Suppressor macrophage treated with lipopolysaccharide for 4 hours (primary cell): ENCODE results near the gene CFAP410.

ENCODE experiments used
- DNase-seq: peaks from one replicate; pipeline ENCODE4 v3.0.0-alpha.2; 2020

Gene CFAP410

DNA sequence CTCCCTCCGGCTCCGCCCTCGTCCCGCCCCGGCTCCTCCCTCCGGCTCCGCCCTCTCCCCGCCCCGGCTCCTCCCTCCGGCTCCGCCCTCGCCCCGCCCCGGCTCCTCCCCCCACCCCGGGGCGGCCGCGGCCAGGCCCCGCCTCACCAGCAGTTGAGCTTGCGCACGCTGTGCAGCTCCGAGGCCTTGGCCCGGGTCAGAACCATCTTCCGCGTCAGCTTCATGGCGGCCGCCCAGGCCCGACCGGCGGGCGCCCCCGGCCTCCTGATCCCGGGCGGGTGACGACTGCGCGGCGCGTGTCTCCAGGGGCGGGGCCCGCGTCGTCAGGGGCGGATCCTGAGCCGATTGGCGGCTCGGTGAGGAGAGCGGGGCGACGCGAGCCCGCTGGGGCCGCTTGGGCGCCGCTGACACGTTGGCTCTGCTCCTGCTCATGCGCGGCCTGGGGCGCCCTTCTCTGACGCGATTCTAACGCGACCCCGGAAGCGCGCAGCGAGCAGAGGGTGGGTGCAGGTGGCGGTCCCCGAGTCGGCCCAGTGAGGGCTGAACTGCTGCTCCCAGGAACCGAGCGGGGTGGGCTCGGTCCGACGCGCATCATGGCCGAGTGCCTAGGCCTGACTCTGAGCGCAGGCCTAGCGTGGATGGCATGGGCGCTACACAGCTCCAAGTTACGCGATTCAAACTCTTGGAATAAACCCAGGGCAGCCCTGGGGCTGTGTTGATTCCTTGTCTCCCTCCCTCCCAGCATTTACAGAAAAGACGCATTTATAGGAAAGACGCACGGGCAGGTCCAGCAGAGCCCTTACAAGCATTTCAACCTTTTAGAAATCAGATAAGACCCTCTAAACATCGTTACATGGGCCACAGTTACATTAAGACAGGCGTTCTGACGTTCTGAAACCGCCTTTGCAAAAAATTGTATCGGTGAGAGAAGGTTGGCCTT is at the start of gene CFAP410:
CFAP410 (minus strand) TSS at position 420 of the 940 bp plus-strand sequence; CDS start at position 224, 196 bp downstream.
- DNase-seq = peak; percentile 98

DNA sequence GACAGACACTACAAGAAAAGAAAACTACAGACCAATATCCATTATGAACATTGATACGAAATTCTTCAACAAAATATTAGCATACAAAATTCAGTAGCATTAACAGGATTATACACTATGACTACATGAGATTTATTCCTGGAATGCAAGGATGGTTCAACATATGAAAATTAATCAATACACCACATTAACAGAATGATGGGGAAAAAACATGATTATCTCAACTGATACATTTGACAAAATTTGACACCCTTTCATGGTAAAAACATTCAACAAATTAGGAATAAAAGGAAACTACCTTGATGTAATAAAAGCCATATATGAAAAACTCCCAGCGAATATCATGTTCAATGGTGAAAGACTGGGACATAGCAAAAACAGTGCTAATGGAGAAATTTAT is 45.8 kb upstream of the CFAP410 start:
- DNase-seq = no peak

DNA sequence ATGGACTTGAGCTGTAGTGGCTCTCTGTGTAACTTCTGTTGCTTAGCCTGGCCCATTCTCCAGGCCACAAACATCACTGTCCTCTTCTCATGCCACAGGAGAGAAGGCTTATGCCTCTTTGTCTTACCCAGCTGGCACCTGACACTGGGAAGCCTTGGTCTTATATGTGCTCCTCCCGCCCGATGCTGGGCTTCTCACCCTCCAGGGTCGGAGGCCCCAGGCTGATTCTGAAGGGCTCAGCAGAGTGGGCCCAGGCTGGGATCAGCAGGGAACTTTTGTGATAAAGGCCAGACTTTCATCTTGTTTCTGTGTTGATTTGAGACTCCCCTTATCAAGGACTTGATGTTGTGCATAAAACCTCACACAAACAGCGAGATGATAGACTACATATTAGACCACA is 44.0 kb upstream of the CFAP410 start:
- DNase-seq = no peak

DNA sequence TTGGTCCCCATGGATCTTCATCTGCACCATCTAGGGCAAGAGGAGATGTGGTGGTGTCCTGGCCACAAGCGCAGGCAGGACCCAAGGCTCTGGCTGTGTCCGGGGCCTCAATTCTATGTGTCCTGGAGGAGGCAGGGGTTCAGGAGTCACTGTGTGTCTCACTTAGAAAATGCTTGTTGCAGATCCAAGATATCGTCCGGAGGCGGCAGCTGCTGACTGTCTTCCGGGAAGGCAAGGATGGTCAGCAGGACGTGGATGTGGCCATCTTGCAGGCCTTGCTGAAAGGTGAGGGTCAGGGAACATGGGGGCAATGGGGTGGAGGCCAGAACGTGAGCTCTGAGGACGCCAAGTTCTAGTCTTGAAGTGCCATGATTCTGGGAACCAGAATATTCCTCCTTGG is 43.3 kb upstream of the CFAP410 start:
- DNase-seq = no peak

DNA sequence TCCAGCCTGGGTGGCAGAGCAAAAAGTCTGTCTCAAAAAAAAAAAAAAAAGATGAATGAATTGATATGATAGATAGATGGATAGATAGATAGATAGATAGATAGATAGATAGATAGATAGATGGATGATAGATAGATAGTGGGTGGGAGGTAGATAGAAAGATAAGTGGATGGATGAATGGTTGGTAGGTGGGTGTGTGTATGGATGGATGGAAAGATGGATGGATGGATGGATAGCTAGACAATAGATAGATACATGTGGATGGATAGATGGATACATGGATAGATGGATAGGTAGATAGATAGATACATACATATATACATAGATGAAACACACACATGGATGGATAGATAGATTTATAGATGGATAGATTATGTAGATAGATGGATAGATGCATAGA is 42.7 kb upstream of the CFAP410 start:
- DNase-seq = no peak

DNA sequence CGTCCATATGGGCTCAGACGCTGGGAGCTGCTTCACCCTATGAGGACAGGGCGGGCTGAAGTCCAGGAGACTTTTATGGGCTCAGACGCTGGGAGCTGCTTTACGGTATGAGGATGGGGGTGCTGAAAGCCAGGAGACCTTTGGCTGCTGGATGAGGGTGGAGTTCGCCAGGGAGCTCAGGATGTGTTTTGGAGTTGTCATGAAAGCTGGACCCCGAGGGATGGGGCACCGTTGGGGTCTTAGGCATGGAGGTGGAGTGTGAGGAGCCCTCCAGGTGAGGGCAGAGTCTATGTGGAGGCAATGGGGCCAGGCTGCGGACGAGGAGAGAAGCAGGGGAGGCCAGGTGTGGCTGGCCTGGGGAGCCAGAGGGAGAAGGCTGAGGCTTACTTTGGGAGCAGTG is 41.7 kb upstream of the CFAP410 start:
- no peak for DNase-seq

DNA sequence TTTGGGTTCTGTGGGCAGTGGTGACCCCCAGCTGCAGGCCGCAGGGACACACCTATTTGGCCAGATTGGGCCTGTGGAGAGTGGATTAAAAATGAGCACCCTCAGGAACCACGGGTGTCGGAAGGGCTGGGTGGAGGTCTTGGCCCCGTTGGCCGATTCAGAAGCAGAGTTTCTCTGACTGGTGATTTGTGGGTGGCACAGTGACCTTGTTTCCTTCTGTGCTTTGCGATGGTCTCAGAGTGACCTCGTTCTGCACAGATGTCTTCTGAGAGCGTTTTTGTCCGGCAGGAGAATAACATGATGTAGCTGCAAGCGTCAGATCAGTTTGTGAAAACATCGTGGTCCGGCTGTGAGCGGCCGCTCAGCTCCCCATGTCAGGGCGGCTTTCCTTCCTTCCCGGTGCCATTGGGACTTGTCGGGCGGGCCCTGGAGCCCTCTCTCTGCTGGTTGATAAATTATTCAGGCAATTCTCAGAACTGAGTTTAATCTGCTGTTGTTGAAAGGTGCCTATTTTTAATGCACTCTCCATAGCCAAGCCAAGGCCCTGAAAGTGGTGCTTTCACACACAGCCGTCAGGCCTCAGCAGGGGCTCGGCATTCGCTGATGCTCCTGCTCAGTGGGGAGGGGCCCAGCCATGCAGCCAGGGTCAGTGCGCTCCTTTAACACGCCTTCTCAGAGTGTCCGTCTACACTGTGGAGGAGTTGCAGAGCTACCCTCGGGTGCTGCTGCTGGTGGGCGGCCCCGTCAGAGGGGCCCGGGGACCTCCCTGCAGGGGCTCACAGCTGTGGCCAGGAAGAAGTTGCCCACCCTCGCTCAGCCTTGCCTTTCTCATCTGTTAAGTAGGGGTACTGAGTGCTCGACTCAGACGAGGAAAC is 41.0 kb upstream of the CFAP410 start:
- DNase-seq = no peak

DNA sequence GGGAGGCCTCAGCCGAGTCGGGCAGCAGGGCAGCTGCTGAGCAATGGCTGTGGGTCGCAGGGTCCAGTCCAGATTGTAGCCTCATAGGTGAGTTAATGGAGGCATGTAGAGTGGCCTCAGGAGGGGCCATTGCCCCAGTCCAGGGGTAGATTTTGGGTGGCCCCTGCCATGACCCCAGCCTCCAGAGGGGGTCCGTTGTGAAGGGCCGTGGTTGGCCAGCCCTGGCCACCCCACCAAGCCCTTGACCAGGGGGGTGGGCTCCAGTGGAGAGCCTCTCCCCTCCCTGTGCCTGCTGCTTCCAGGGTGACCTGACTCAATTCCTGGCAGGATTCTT is 40.3 kb upstream of the CFAP410 start:
- DNase-seq = no peak

DNA sequence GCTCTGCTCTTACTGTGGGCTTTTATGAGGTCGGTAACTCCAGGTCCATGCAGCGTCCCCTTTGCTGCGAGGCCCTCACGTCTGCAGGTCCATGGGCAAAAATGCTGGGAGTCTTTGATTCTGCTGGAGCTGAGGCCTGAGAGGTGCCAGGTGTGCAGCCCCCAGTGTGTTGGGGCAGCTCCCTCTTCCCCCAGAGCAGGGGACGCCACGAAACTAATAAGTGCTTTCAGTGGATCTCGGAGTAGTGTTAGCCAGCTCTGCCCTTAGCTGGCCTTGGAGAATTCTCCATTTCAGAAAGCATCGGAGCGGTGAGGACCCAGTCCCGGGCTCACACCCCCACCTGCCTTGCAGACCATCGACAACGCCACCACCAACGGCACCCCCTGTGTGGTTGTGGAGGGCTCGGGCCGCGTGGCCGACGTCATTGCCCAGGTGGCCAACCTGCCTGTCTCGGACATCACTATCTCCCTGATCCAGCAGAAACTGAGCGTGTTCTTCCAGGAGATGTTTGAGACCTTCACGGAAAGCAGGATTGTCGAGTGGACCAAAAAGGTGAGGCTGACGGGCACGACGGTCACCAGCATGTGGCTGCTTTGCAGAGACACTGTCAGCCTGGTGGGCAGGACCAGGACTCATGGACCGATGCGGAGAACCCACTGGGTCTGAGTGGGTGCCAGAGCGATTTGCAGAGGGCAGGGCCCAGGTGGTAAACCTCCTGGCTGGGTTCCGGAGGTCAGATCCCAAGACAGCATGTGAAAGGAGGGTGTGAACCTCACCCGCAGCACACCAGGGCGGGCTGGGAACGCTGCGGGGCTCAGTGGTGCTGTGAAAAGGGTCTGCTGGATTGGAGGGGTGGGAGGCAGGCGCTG is 39.7 kb upstream of the CFAP410 start:
- DNase-seq = no peak

DNA sequence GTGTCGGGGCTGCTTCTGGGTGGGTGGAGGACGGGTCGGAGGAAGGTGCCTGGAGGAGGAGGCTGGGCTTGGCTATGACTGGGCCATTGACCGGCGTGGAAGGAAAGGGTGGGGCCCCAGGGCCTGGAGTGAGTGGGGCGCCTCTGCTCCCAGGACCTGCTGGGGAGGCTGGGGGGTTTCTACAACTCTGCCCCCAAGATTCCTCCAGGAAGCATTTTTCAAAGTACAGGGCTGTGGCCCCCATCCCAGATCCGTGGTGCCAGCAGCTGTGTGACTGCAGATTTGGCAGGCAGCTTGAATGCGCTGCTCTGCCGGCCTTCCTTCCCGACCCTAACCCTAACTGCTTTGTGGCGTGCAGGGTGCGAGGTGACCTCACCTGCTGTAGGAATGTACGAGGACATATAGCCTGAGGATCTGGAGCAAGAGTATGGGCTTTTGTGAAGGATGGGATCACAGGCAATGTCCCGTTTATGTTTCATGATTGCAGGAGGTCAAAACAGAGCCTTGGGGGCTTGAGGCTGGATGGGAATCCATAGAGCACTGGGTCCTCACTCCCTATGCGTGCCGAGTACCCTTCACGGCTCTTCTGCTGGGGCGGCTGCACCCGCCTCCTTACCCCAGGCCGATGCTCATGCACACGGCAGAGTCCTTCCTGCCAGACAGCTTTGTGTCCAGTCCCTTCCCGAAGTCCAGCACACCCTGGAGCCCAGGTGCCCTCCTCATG is 38.9 kb upstream of the CFAP410 start:
- DNase-seq = no peak

DNA sequence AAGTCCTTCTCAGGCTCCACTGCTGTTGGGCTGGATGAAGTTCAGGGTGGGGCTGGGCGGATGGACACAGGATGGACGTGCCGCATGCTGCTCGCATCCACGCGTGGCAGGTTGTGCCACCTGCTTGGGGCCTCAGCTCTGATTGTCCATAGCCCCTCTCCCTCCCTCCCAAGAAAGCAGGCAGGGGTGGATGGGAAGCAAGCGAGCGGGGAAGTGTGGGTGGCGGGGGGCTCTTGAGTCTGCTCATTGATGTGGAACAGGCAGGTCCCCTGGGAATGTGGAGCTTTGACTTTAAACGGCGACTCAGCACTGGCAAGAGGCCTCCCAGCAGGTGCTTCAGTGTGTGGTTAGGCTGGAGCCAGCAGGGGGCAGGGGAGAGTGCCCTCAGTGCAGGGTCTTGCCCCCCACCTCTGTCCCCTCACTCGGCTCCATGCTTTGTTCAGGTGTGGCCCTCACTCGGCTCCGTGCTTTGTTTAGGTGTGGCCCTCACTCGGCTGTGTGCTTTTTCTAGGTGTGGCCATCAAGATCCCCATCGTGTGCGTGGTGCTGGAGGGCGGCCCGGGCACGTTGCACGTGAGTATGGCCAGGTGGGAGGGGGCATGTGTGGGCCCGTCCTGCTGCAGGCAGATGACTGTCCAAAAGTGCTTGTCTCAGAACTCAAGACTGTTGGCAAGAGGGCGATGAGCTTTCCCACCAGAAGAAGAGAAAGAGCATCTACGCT is 38.2 kb upstream of the CFAP410 start:
- DNase-seq = no peak

DNA sequence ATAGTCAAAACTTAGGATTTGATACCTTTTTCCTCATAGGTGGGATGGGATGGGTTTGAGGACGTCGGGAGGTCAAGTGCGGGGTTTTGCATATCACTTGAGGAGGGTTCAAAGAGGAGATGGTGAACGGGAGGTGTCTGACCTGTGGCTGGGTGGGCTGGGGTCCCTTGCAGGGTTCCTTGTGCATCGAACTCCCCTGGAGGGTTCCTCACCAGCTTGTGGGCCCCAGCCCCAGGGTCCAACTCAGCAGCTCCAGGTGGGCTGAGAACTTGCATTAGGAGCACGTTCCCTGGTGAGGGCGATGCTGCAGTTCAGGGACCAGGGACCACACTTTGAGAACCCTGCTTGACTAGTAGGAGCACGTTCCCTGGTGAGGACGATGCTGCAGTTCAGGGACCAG is 37.4 kb upstream of the CFAP410 start:
- no peak for DNase-seq

DNA sequence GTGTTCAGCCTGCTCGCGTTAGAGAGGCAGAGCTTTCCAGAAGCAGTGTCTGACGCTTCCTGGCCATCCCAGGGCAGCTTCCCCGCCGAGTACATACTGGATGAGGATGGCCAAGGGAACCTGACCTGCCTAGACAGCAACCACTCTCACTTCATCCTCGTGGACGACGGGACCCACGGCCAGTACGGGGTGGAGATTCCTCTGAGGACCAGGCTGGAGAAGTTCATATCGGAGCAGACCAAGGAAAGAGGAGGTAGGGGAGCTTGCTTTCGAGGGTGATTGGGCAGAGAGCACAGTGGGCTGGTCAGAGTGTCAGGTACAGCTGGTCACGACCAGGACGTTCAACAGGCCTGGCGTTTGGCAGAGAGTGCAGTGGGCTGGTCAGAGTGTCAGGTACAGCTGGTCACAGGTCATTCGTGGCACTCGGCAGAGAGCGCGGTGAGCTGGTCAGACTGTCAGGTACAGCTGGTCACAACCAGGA is 36.6 kb upstream of the CFAP410 start:
- DNase-seq = no peak

DNA sequence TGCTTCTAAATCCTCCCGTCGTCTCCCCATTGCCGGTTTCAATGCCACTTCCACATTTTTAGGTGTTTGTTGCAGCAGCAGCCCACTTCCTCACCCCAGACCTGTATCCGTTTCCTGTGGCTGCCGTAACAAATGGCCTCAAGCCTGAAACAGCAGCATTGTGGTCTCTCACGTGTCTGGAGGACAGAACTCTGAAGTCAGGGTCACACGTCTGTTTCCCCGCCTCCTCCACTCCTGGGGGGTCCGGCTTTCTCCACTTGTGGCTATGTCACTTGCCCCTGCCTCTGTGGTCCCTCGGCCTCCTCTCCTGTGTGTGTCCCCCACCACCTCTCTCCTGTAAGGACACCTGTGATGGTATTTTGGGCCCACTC is 36.1 kb upstream of the CFAP410 start:
- DNase-seq = peak; percentile 58

DNA sequence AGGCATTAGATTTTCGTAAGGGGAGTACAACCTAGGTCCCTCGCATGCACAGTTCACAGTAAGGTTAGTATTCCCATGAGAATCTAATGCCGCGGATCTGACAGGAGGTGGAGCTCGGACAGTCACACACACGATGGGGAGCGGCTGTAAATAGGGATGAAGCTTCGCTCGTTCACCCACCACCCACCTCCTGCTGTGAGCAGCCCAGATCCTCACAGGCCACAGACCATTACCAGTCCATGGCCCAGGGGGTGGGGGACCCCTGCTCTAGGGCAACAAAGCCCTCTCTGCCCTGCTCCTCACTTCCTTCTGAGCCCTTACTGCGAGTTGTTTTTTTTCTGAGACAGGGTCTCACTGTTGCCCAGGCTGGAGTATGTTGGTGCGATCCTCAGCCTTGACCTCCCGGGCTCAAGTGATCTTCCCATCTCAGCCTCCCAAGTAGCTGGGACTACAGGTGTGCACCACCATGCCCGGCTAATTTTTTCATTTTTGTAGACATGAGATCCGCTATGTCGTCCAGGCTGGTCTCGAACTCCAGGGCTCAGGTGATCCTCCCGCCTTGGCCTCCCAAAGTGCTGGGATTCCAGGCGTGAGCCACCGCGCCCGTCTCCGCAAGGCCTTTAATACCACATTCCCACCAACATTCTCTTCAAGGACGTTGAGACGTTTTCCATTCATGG is 35.6 kb upstream of the CFAP410 start:
- DNase-seq = no peak

DNA sequence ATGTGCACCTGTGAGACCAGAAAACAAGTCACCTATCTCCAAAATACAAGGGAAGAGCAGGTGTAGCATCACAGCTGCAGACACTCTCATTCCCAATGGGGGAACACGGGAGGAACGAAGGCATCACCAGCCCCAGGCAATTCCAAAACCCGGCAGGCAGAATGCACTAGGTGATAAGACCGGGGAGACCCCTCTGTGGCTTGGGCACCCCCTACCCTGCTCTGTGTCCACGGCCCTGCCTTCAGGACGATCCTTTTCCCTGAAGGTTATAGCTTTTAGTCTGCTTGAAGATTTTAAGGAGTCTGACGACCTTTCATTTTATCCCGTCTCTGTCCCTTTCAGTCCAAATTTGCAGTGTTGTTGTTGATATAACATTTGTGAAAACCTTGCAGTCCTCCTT is 33.4 kb upstream of the CFAP410 start:
- no peak for DNase-seq

DNA sequence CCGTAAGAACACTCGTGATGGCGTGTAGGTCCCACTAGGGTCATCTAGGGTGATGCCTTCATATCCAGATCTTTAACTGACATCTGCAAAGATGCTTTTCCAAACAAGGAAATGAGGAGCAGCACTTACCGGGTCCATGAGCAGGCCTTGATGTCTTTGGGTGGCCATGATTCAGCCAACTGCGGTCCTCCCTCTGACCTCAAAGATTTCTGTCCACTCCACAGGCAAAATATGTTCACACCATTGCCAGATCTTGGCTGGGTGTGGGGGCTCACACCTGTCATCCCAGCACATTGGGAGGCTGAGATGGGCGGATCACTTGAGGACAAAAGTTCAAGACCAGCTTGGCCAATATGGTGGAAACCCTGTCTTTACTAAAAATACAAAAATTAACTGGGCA is 32.4 kb upstream of the CFAP410 start:
- DNase-seq = no peak

DNA sequence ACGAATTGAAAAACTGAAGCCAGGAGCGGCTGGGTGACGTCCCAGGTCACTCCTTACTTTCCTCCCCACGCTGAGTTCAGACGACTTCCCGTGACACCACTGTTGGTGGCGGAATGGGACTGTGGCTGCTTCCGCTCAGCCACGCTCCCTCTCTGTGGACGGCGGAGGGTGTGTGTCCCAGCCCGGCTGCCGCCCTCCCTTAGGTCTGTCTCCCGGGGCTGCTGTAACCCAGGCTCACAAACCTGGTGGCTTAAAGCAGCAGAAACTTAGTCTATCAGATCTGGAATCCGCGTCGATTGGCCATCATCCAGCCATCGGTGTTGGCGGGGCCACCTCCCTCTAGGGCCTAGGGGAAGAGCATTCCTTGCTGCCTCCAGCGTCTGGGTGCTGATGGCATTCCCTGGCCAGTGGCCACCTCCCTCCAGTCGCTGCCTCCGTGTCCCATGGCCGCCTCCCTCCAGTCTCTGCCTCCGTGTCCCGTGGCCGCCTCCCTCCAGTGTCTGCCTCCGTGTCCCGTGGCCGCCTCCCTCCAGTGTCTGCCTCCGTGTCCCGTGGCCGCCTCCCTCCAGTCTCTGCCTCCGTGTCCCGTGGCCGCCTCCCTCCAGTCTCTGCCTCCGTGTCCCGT is 31.7 kb upstream of the CFAP410 start:
- no peak for DNase-seq

DNA sequence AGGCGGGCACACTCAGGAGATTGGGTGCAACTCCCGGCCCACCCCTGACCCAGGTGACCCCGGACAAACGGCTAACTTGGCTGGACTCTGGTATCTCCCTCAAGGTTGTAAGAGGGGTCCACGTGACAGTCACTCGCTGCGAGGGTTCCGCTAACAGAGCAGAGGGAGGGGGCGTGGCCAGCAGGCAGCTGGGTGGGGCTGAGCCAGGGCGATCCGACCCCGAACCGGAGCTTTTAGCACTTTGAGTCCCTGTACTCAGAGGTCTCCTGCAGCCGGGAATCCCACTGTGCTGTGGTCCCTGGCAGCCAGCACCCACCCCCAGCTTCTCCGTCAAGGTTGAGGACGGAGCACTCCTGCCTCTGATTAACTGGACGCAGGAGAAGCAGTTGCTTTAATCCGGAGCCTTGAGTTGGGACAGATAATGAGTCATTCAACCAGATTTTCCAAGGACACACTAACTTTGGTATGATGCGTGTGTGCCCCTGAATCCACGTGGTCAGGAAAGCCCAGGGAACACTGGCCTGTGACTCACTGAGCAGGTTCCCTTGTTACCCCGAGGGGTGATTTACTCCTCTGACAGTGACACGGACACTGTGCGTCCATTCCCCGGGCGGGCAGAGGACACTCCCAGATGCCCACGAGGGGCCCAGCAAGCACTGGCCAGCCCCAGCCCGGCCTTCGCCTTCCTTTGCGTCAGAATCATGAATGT is 31.0 kb upstream of the CFAP410 start:
- DNase-seq = no peak
